Natural killer cell (primary cell): ENCODE measurements around the gene KLHL30. TPM values are rescaled to one million over a fixed set of nuclear protein-coding genes. Genes with fewer than 3 reads are reported as not detected.
A peak's percentile ranks its signal among the peaks of the same experiment; 100 is the strongest.

Experiments
- ATAC-seq, 3 donors: fragments of 150-1000 bp in 2 of 3; fragments of 200-7000 bp in 1 of 3; cut with Tn5 transposase; 1 replicate in 1 of 3; 2 replicates in 2 of 3; pipeline ENCODE4 v1.10.0; 2021; ENCODE audit warnings: mild to moderate bottlenecking in 2 of 3, moderate library complexity in 2 of 3
- DNase-seq, 2 donors: peaks; one replicate each; pipeline versions ENCODE4 v3.0.0 to v3.0.0-alpha.2; 2013 to 2021; ENCODE audit warnings: mixed read lengths in 1 of 2
- H3K27ac ChIP-seq: one replicate; pipeline ENCODE4 v1.5.1; 2013; ENCODE audit warnings: mild to moderate bottlenecking, low read length
- H3K27me3 ChIP-seq: one replicate; pipeline ENCODE4 v1.6.1; 2013; ENCODE audit warnings: low read length; ENCODE audit not compliant: control insufficient read depth, insufficient read depth
- H3K36me3 ChIP-seq: one replicate; pipeline ENCODE4 v1.6.1; 2013; ENCODE audit warnings: low read length; ENCODE audit not compliant: control insufficient read depth, insufficient read depth
- H3K4me1 ChIP-seq: one replicate; pipeline ENCODE4 v1.6.1; 2013; ENCODE audit warnings: low read length; ENCODE audit not compliant: control insufficient read depth, insufficient read depth
- H3K4me3 ChIP-seq: one replicate; pipeline ENCODE4 v1.5.1; 2013; ENCODE audit warnings: low read length
- H3K9me3 ChIP-seq: one replicate; pipeline ENCODE4 v1.6.1; 2013; ENCODE audit warnings: low read length; ENCODE audit not compliant: control insufficient read depth, insufficient read depth
- H3K27ac Mint-ChIP-seq, 2 donors: one replicate each; pipeline ENCODE4 v1.8.0; 2022; ENCODE audit warnings: mild to moderate bottlenecking in 2 of 2, mixed read lengths in 2 of 2, moderate library complexity in 1 of 2
- H3K27me3 Mint-ChIP-seq, 2 donors: one replicate each; pipeline ENCODE4 v1.8.0; 2022; ENCODE audit warnings: low read depth in 2 of 2, mixed read lengths in 2 of 2
- H3K36me3 Mint-ChIP-seq: one replicate; pipeline ENCODE4 v1.8.0; 2022; ENCODE audit warnings: mixed read lengths
- H3K4me1 Mint-ChIP-seq, 2 donors: one replicate each; pipeline ENCODE4 v1.8.0; 2022; ENCODE audit warnings: mixed read lengths in 2 of 2
- H3K4me3 Mint-ChIP-seq: one replicate; pipeline ENCODE4 v1.8.0; 2022; ENCODE audit warnings: mild to moderate bottlenecking, moderate library complexity, mixed read lengths
- H3K9me3 Mint-ChIP-seq, 2 donors: one replicate each; pipeline ENCODE4 v1.8.0; 2022; ENCODE audit warnings: mixed read lengths in 2 of 2
- CTCF ChIP-seq: fragments of 200-600 bp; IDR thresholded peaks from one replicate; pipeline ENCODE4 v1.8.0; 2022; ENCODE audit warnings: antibody characterized with exemption
- WGBS: methylation state at CpG from one replicate; pipeline ENCODE4 v1.1.7; 2013; ENCODE audit warnings: missing lambda C conversion rate; ENCODE audit not compliant: insufficient coverage; 5-methylcytosine and 5-hydroxymethylcytosine counted together
- intact Hi-C: fragments of 100-400 bp; cut with micrococcal nuclease; formaldehyde crosslinking; loops from one replicate; pipeline ENCODE4 v1.14.2; 2022
- total RNA-seq, 4 donors: library from RNA; stranded (reverse); fragments of 120-200 nt in 1 of 4; gene quantifications; one replicate each; pipeline versions ENCODE4 v1.2.3 to v1.2.4, GENCODE V29; 2013 to 2022

Gene KLHL30
- total RNA-seq, 3 donors from 2014 or later (not counting 1 experiment from before 2014, with no cell fraction given), result not detected

GRCh38 chr2:238140721-238141540 lies 2.5 kb downstream of the KLHL30 start:
- Histone ChIP-seq H3K27ac (no peak overlapping the region), H3K4me3 (no peak overlapping the region), H3K27me3 (no peaks in the 10 kb centered on the region), H3K4me1 (peaks cover 20% of the 10 kb centered on the region), H3K36me3 (no peaks in the 10 kb centered on the region), H3K9me3 (no peaks in the 10 kb centered on the region)
- no peaks in the 10 kb centered on the region for H3K9me3 Mint-ChIP-seq
- no peaks in the 10 kb centered on the region for H3K36me3 Mint-ChIP-seq
- 93% methylated on average over 60 of the region's 60 CpGs for WGBS
- no peak overlapping the region for H3K4me3 Mint-ChIP-seq
- ATAC-seq (no peak), DNase-seq (no peak)
- intact Hi-C loops, result no loop called here
- no peak overlapping the region for H3K27ac Mint-ChIP-seq
- peaks cover 8 to 9% of the 10 kb centered on the region in 2 donors for H3K4me1 Mint-ChIP-seq
- no peaks in the 10 kb centered on the region for H3K27me3 Mint-ChIP-seq
- TF ChIP-seq CTCF, result no peak

- WGBS, result 68% methylated on average over 10 of the region's 10 CpGs
- Histone ChIP-seq H3K4me1 (peaks cover 20% of the 10 kb centered on the region), H3K4me3 (no peak overlapping the region), H3K9me3 (no peaks in the 10 kb centered on the region), H3K36me3 (no peaks in the 10 kb centered on the region), H3K27ac (no peak overlapping the region), H3K27me3 (no peaks in the 10 kb centered on the region)
- no peaks in the 10 kb centered on the region for H3K9me3 Mint-ChIP-seq
- no peak for TF ChIP-seq CTCF
- intact Hi-C loops, result no loop called here
- peaks cover 8 to 9% of the 10 kb centered on the region in 2 donors for H3K4me1 Mint-ChIP-seq
- no peak overlapping the region for H3K27ac Mint-ChIP-seq
- DNase-seq (no peak), ATAC-seq (peak in 1 of 3 donors; percentile 37)
- no peak overlapping the region for H3K4me3 Mint-ChIP-seq
- H3K36me3 Mint-ChIP-seq, result no peaks in the 10 kb centered on the region
- H3K27me3 Mint-ChIP-seq, result no peaks in the 10 kb centered on the region
Measured at GRCh38 chr2:238141541-238142318, 3.3 kb downstream of the KLHL30 start.

GRCh38 chr2:238142382-238143205 lies 4.1 kb downstream of the KLHL30 start:
- no peak for DNase-seq
- Mint-ChIP-seq H3K27me3 (no peaks in the 10 kb centered on the region), H3K36me3 (no peaks in the 10 kb centered on the region), H3K9me3 (no peaks in the 10 kb centered on the region), H3K27ac (no peak overlapping the region), H3K4me3 (no peak overlapping the region), H3K4me1 (peaks cover 8 to 9% of the 10 kb centered on the region in 2 donors)
- no peaks in the 10 kb centered on the region for H3K27me3 ChIP-seq
- peaks cover 20% of the 10 kb centered on the region for H3K4me1 ChIP-seq
- H3K9me3 ChIP-seq, result no peaks in the 10 kb centered on the region
- 93% methylated on average over 30 of the region's 30 CpGs for WGBS
- H3K27ac ChIP-seq, result no peak overlapping the region
- no peak for TF ChIP-seq CTCF
- no peak for ATAC-seq
- no peak overlapping the region for H3K4me3 ChIP-seq
- H3K36me3 ChIP-seq, result no peaks in the 10 kb centered on the region
- intact Hi-C loops, result no loop called here
